Activated CD4-positive, alpha-beta T cell treated with anti-CD3 and anti-CD28 coated beads, Interleukin-2, amount 10 ng/mL, durations not matched to agents 7 days and 5 days (primary cell): ENCODE results near the gene RNF213. TPM values are rescaled to one million over a fixed set of nuclear protein-coding genes. Genes with fewer than 3 reads are reported as not detected.
A peak's percentile ranks its signal among the peaks of the same experiment; 100 is the strongest.

Experiments used
- CTCF ChIA-PET: fragments of 350-600 bp; sonication (Branson Sonifier 250); formaldehyde crosslinking; loops from one replicate; lab custom pipeline; 2021; ENCODE audit warnings: antibody characterized with exemption; lab: Charles Lee
- POLR2A ChIA-PET: fragments of 350-600 bp; sonication (Branson Sonifier 250); formaldehyde crosslinking; loops from one replicate; lab custom pipeline; 2021; ENCODE audit warnings: antibody characterized with exemption; lab: Charles Lee
- DNase-seq: peaks from one replicate; pipeline ENCODE4 v3.0.0-alpha.2; 2020
- H3K27ac Mint-ChIP-seq: one replicate; pipeline ENCODE4 v1.8.0; 2021; ENCODE audit warnings: mild to moderate bottlenecking, moderate library complexity, mixed read lengths
- H3K27me3 Mint-ChIP-seq: one replicate; pipeline ENCODE4 v1.8.0; 2021; ENCODE audit warnings: mixed read lengths
- H3K36me3 Mint-ChIP-seq: one replicate; pipeline ENCODE4 v1.8.0; 2021; ENCODE audit warnings: low read depth, mixed read lengths
- H3K4me1 Mint-ChIP-seq: one replicate; pipeline ENCODE4 v1.8.0; 2021; ENCODE audit warnings: mixed read lengths
- H3K4me3 Mint-ChIP-seq: one replicate; pipeline ENCODE4 v1.8.0; 2021; ENCODE audit warnings: mild to moderate bottlenecking, moderate library complexity, mixed read lengths
- H3K9me3 Mint-ChIP-seq: one replicate; pipeline ENCODE4 v1.8.0; 2021; ENCODE audit warnings: mixed read lengths
- total RNA-seq, 2 experiments: library from RNA; stranded (reverse); gene quantifications; one replicate each; pipeline ENCODE4 v1.2.3, GENCODE V29; 2021

RNF213 gene
- total RNA-seq, 2 experiments from 2014 or later = 579 to 602 TPM

- POLR2A ChIA-PET = no interaction called here
Observed at GRCh38 chr17:80259457-80260068, 1.1 kb upstream of the RNF213 start.

GRCh38 chr17:80260069-80260535 lies 550 bp upstream of the RNF213 start:
- peak overlapping the region; percentile 91 for H3K4me3 Mint-ChIP-seq
- CTCF ChIA-PET = interaction anchor here (0.5 kb wide), 1 partner anchor 404 kb away, joined by 3 read pairs; no protein-coding TSS in a partner anchor
- no peaks in the 10 kb centered on the region for H3K27me3 Mint-ChIP-seq
- POLR2A ChIA-PET = interaction anchor here (1.3 kb wide), 1 partner anchor 115 kb away, joined by 3 read pairs; no protein-coding TSS in a partner anchor
- peak overlapping the region; percentile 98 for H3K27ac Mint-ChIP-seq
- peaks cover 22% of the 10 kb centered on the region for H3K36me3 Mint-ChIP-seq
- peaks cover 70% of the 10 kb centered on the region for H3K4me1 Mint-ChIP-seq
- H3K9me3 Mint-ChIP-seq = no peaks in the 10 kb centered on the region
- peak; percentile 76 for DNase-seq

More at GRCh38 chr17:80259457-80260068, 1.1 kb upstream of the RNF213 start:
- CTCF ChIA-PET = interaction anchor here (1.1 kb wide), 1 partner anchor 11 kb away, joined by 4 read pairs; no protein-coding TSS in a partner anchor
- Mint-ChIP-seq H3K4me1 (peaks cover 72% of the 10 kb centered on the region), H3K36me3 (peaks cover 16% of the 10 kb centered on the region), H3K4me3 (peak overlapping the region; percentile 91), H3K9me3 (no peaks in the 10 kb centered on the region), H3K27ac (peak overlapping the region; percentile 98), H3K27me3 (no peaks in the 10 kb centered on the region)
- DNase-seq = no peak

- peak overlapping the region; percentile 94 for H3K4me3 Mint-ChIP-seq
- POLR2A ChIA-PET = interaction anchor here (1.3 kb wide), 1 partner anchor 116 kb away, joined by 3 read pairs; no protein-coding TSS in a partner anchor
- CTCF ChIA-PET = interaction anchor here (0.6 kb wide), 1 partner anchor 95 kb away, joined by 3 read pairs; no protein-coding TSS in a partner anchor
Observed at GRCh38 chr17:80261159-80261894, 675 bp downstream of the RNF213 start.

GRCh38 chr17:80261895-80262279 lies 1.2 kb downstream of the RNF213 start:
- ChIA-PET POLR2A (interaction anchor here (0.6 kb wide), 1 partner anchor 23 kb away, joined by 6 read pairs; no protein-coding TSS in a partner anchor), CTCF (no interaction called here)
- Mint-ChIP-seq H3K4me1 (peaks cover 63% of the 10 kb centered on the region), H3K27ac (peak overlapping the region; percentile 97), H3K36me3 (peaks cover 34% of the 10 kb centered on the region), H3K27me3 (no peaks in the 10 kb centered on the region), H3K4me3 (peak overlapping the region; percentile 94), H3K9me3 (no peaks in the 10 kb centered on the region)
- no peak for DNase-seq

More at GRCh38 chr17:80261159-80261894, 675 bp downstream of the RNF213 start:
- Mint-ChIP-seq H3K4me1 (peaks cover 68% of the 10 kb centered on the region), H3K36me3 (peaks cover 32% of the 10 kb centered on the region), H3K9me3 (no peaks in the 10 kb centered on the region), H3K27ac (peak overlapping the region; percentile 97), H3K27me3 (no peaks in the 10 kb centered on the region)
- peak; percentile 85 for DNase-seq

- POLR2A ChIA-PET = interaction anchor here (0.6 kb wide), 1 partner anchor 23 kb away, joined by 6 read pairs; no protein-coding TSS in a partner anchor
- H3K4me3 Mint-ChIP-seq = peak overlapping the region; percentile 94
- H3K27me3 Mint-ChIP-seq = no peaks in the 10 kb centered on the region
- peaks cover 63% of the 10 kb centered on the region for H3K4me1 Mint-ChIP-seq
- H3K9me3 Mint-ChIP-seq = no peaks in the 10 kb centered on the region
- peak overlapping the region; percentile 97 for H3K27ac Mint-ChIP-seq
- DNase-seq = no peak
- H3K36me3 Mint-ChIP-seq = peaks cover 37% of the 10 kb centered on the region
- CTCF ChIA-PET = interaction anchor here (1.6 kb wide), 1 partner anchor 161 kb away, joined by 4 read pairs; the partner anchor contains the start of gene GAA
Observed at GRCh38 chr17:80262291-80262690, 1.6 kb downstream of the RNF213 start.

GRCh38 chr17:80262775-80263244 lies 2.2 kb downstream of the RNF213 start:
- POLR2A ChIA-PET = interaction anchor here (1.0 kb wide), 1 partner anchor 117 kb away, joined by 3 read pairs; no protein-coding TSS in a partner anchor
- peaks cover 40% of the 10 kb centered on the region for H3K36me3 Mint-ChIP-seq
- CTCF ChIA-PET = interaction anchor here (1.6 kb wide), 1 partner anchor 161 kb away, joined by 4 read pairs; the partner anchor contains the start of gene GAA
- H3K9me3 Mint-ChIP-seq = no peaks in the 10 kb centered on the region
- H3K4me1 Mint-ChIP-seq = peaks cover 62% of the 10 kb centered on the region
- peak overlapping the region; percentile 94 for H3K4me3 Mint-ChIP-seq
- no peak for DNase-seq
- H3K27me3 Mint-ChIP-seq = no peaks in the 10 kb centered on the region
- H3K27ac Mint-ChIP-seq = peak overlapping the region; percentile 97

GRCh38 chr17:80263253-80264204 lies 2.9 kb downstream of the RNF213 start:
- Mint-ChIP-seq H3K27me3 (no peaks in the 10 kb centered on the region), H3K9me3 (no peaks in the 10 kb centered on the region), H3K4me3 (peak overlapping the region; percentile 94), H3K4me1 (peaks cover 57% of the 10 kb centered on the region), H3K36me3 (peaks cover 44% of the 10 kb centered on the region), H3K27ac (peak overlapping the region; percentile 97)
- ChIA-PET CTCF (interaction anchor here (1.1 to 3.3 kb wide), 4 partner anchors 7 to 162 kb away, joined by 3 to 10 read pairs (median 4); partner anchors contain the start of gene GAA), POLR2A (interaction anchor here (1.0 kb wide), 1 partner anchor 118 kb away, joined by 3 read pairs; no protein-coding TSS in a partner anchor)
- peak; percentile 96 for DNase-seq

GRCh38 chr17:80264205-80265075 lies 3.8 kb downstream of the RNF213 start:
- POLR2A ChIA-PET = no interaction called here
- DNase-seq = peak; percentile 69
- no peaks in the 10 kb centered on the region for H3K9me3 Mint-ChIP-seq
- CTCF ChIA-PET = interaction anchor here (1.1 to 3.3 kb wide), 4 partner anchors 8 to 69 kb away, joined by 3 to 10 read pairs (median 5); no protein-coding TSS in a partner anchor
- peaks cover 44% of the 10 kb centered on the region for H3K36me3 Mint-ChIP-seq
- H3K4me1 Mint-ChIP-seq = peaks cover 48% of the 10 kb centered on the region
- peak overlapping the region; percentile 94 for H3K4me3 Mint-ChIP-seq
- H3K27me3 Mint-ChIP-seq = no peaks in the 10 kb centered on the region
- H3K27ac Mint-ChIP-seq = peak overlapping the region; percentile 97

- ChIA-PET POLR2A (no interaction called here), CTCF (interaction anchor here (1.0 to 3.3 kb wide), 4 partner anchors 9 to 20 kb away, joined by 4 to 10 read pairs (median 4); no protein-coding TSS in a partner anchor)
- H3K9me3 Mint-ChIP-seq = no peaks in the 10 kb centered on the region
- peak overlapping the region; percentile 97 for H3K27ac Mint-ChIP-seq
- H3K4me3 Mint-ChIP-seq = peak overlapping the region; percentile 94
- H3K4me1 Mint-ChIP-seq = peaks cover 43% of the 10 kb centered on the region
- DNase-seq = peak; percentile 75
- H3K27me3 Mint-ChIP-seq = no peaks in the 10 kb centered on the region
- H3K36me3 Mint-ChIP-seq = peaks cover 44% of the 10 kb centered on the region
Observed at GRCh38 chr17:80265205-80266068, 4.8 kb downstream of the RNF213 start.

- Mint-ChIP-seq H3K4me1 (peaks cover 35% of the 10 kb centered on the region), H3K27me3 (no peaks in the 10 kb centered on the region), H3K9me3 (no peaks in the 10 kb centered on the region), H3K4me3 (peak overlapping the region; percentile 25), H3K27ac (no peak overlapping the region), H3K36me3 (peaks cover 48% of the 10 kb centered on the region)
- ChIA-PET CTCF (interaction anchor here (0.6 to 1.2 kb wide), 4 partner anchors 31 to 261 kb away, joined by 3 to 4 read pairs (median 4); no protein-coding TSS in a partner anchor), POLR2A (no interaction called here)
- DNase-seq = no peak
Observed at GRCh38 chr17:80267391-80267790, 6.7 kb downstream of the RNF213 start.
